ENCODE data around the gene KPNA1.

Gene KPNA1

GRCh38 chr3:122406198-122406597, 108.5 kb downstream of the KPNA1 start:
- DNase-seq: no peak
- no peaks in the 10 kb centered on the region for H3K4me1 ChIP-seq
- no peak overlapping the region for H3K4me3 ChIP-seq (ENCODE audit: low read depth, low read length)
- no peaks in the 10 kb centered on the region for H3K27me3 ChIP-seq
- TF ChIP-seq CTCF (IDR thresholded peaks at IDR 0.05; ENCODE audit: low read depth, low read length): no peak
- H3K9me3 ChIP-seq: no peaks in the 10 kb centered on the region
- H3K36me3 ChIP-seq: peaks cover 32% of the 10 kb centered on the region

- no peaks in the 10 kb centered on the region for H3K27me3 ChIP-seq
- H3K4me3 ChIP-seq (ENCODE audit: low read depth, low read length): no peak overlapping the region
- DNase-seq: no peak
- H3K9me3 ChIP-seq: no peaks in the 10 kb centered on the region
- no peak for TF ChIP-seq CTCF (IDR thresholded peaks at IDR 0.05; ENCODE audit: low read depth, low read length)
- H3K36me3 ChIP-seq: peaks cover 29% of the 10 kb centered on the region
- H3K4me1 ChIP-seq: no peaks in the 10 kb centered on the region
Measured at GRCh38 chr3:122405015-122405414, 109.7 kb downstream of the KPNA1 start.

- DNase-seq: no peak
- no peak overlapping the region for H3K4me3 ChIP-seq (ENCODE audit: low read depth, low read length)
Measured at GRCh38 chr3:122403489-122403888, 111.2 kb downstream of the KPNA1 start.

GRCh38 chr3:122398920-122399319, 115.8 kb downstream of the KPNA1 start:
- no peak for DNase-seq
- Histone ChIP-seq H3K4me1 (no peaks in the 10 kb centered on the region), H3K36me3 (peaks cover 4% of the 10 kb centered on the region), H3K4me3 (ENCODE audit: low read depth, low read length) (no peak overlapping the region), H3K27me3 (no peaks in the 10 kb centered on the region), H3K9me3 (no peaks in the 10 kb centered on the region)
- no peak for TF ChIP-seq CTCF (IDR thresholded peaks at IDR 0.05; ENCODE audit: low read depth, low read length)

More at GRCh38 chr3:122403489-122403888, 111.2 kb downstream of the KPNA1 start:
- Histone ChIP-seq H3K36me3 (peaks cover 29% of the 10 kb centered on the region), H3K27me3 (no peaks in the 10 kb centered on the region), H3K4me1 (no peaks in the 10 kb centered on the region), H3K9me3 (no peaks in the 10 kb centered on the region)
- no peak for TF ChIP-seq CTCF (IDR thresholded peaks at IDR 0.05; ENCODE audit: low read depth, low read length)

- Histone ChIP-seq H3K9me3 (no peaks in the 10 kb centered on the region), H3K27me3 (no peaks in the 10 kb centered on the region), H3K4me3 (ENCODE audit: low read depth, low read length) (no peak overlapping the region), H3K4me1 (no peaks in the 10 kb centered on the region), H3K36me3 (peaks cover 4% of the 10 kb centered on the region; the same call in 1 of the 2 replicates)
- no peak for TF ChIP-seq CTCF (IDR thresholded peaks at IDR 0.05; ENCODE audit: low read depth, low read length)
- DNase-seq: no peak
Measured at GRCh38 chr3:122397201-122397600, 117.5 kb downstream of the KPNA1 start.

GRCh38 chr3:122396511-122396910, 118.2 kb downstream of the KPNA1 start:
- no peak for TF ChIP-seq CTCF (IDR thresholded peaks at IDR 0.05; ENCODE audit: low read depth, low read length)
- H3K4me3 ChIP-seq (ENCODE audit: low read depth, low read length): no peak overlapping the region
- DNase-seq: no peak
- no peaks in the 10 kb centered on the region for H3K27me3 ChIP-seq
- H3K9me3 ChIP-seq: no peaks in the 10 kb centered on the region
- no peaks in the 10 kb centered on the region for H3K4me1 ChIP-seq
- H3K36me3 ChIP-seq: peaks cover 4% of the 10 kb centered on the region; the same call in 1 of the 2 replicates

All from BE2C (cell line).